Measurements from ENCODE around the gene EVL.
"Not testable (repeated sequence)": the region's sequence is repeated elsewhere in the genome, so short reads cannot be mapped to it uniquely, and the experiment has no call there.

The EVL gene

GRCh38 chr14:100039903-100040302 is 25.3 kb upstream of the EVL start:
- DNase-seq: no peak

- DNase-seq: no peak
These were observed 24.0 kb upstream of the EVL start for GRCh38 chr14:100041271-100041670.

- no peak for DNase-seq
These were observed 22.9 kb upstream of the EVL start for GRCh38 chr14:100042286-100042685.

GRCh38 chr14:100045642-100046344 is 19.4 kb upstream of the EVL start:
- no peak for DNase-seq

- no peak for DNase-seq
These were observed 17.6 kb upstream of the EVL start for GRCh38 chr14:100047600-100047999.

GRCh38 chr14:100048786-100049185 is 16.4 kb upstream of the EVL start:
- no peak for DNase-seq

- DNase-seq: peak; percentile 48
These were observed 16.0 kb upstream of the EVL start for GRCh38 chr14:100049220-100049619.

GRCh38 chr14:100051103-100051502 is 14.1 kb upstream of the EVL start:
- no peak for DNase-seq

GRCh38 chr14:100051543-100051942 is 13.7 kb upstream of the EVL start:
- DNase-seq: no peak

- no peak for DNase-seq
These were observed 12.4 kb upstream of the EVL start for GRCh38 chr14:100052819-100053218.

GRCh38 chr14:100054316-100055075 is 10.7 kb upstream of the EVL start:
- no peak for DNase-seq

GRCh38 chr14:100056431-100056830 is 8.8 kb upstream of the EVL start:
- DNase-seq: no peak

- no peak for DNase-seq
These were observed 8.0 kb upstream of the EVL start for GRCh38 chr14:100056964-100057795.

- no peak for DNase-seq
These were observed 6.3 kb upstream of the EVL start for GRCh38 chr14:100058777-100059437.

GRCh38 chr14:100059438-100059781 is 5.8 kb upstream of the EVL start:
- DNase-seq: no peak

GRCh38 chr14:100060760-100061159 is 4.5 kb upstream of the EVL start:
- no peak for DNase-seq

- no peak for DNase-seq
These were observed 2.6 kb upstream of the EVL start for GRCh38 chr14:100062590-100062989.

- DNase-seq: no peak
These were observed 1.8 kb upstream of the EVL start for GRCh38 chr14:100063314-100063941.

GRCh38 chr14:100064335-100065092 is 708 bp upstream of the EVL start:
- DNase-seq: not testable (repeated sequence)

- DNase-seq: no peak
These were observed 836 bp downstream of the EVL start for GRCh38 chr14:100065942-100066574.

GRCh38 chr14:100066962-100067361 is 1.7 kb downstream of the EVL start:
- no peak for DNase-seq

Measured in fibroblast of upper back skin (primary cell).